Gastroesophageal sphincter (tissue), 4 donors: ENCODE results near the gene AP4E1. TPM values are rescaled to one million over a fixed set of nuclear protein-coding genes. Genes with fewer than 3 reads are reported as not detected.
"Not testable (repeated sequence)": the region's sequence is repeated elsewhere in the genome, so short reads cannot be mapped to it uniquely, and the experiment has no call there.

Experiments
- ATAC-seq: fragments of 150-250 bp; one replicate; pipeline ENCODE4 v1.9.1; 2016; ENCODE audit warnings: mild to moderate bottlenecking, moderate library complexity
- H3K27ac ChIP-seq, 4 donors: fragments of 200-600 bp; sonication (generic) in 3 of 4; 1 replicate in 3 of 4; 2 replicates in 1 of 4; pipeline ENCODE4 v1.5.1; 2016 to 2019
- H3K27me3 ChIP-seq: fragments of 200-600 bp; sonication (generic); one replicate; pipeline ENCODE4 v1.5.1; 2019
- H3K36me3 ChIP-seq, 2 donors: fragments of 200-600 bp; sonication (generic); one replicate each; pipeline ENCODE4 v1.5.1; 2019; ENCODE audit warnings: control low read depth in 1 of 2
- H3K4me1 ChIP-seq, 3 donors: fragments of 200-600 bp; sonication (generic); 1 replicate in 2 of 3; 2 replicates in 1 of 3; pipeline ENCODE4 v1.5.1; 2016 to 2019; ENCODE audit warnings: control low read depth in 2 of 3
- H3K4me3 ChIP-seq, 2 donors: fragments of 200-600 bp; sonication (generic); one replicate each; pipeline ENCODE4 v1.5.1; 2019; ENCODE audit warnings: mild to moderate bottlenecking in 1 of 2, moderate library complexity in 1 of 2
- H3K9me3 ChIP-seq, 3 donors: fragments of 200-600 bp; sonication (generic); one replicate each; pipeline ENCODE4 v1.5.1; 2017 to 2019; ENCODE audit warnings: control low read depth in 2 of 3
- CTCF ChIP-seq, 4 experiments: fragments of 200-600 bp in 2 of 4; fragments of 450-650 bp in 2 of 4; sonication (generic) in 1 of 4; IDR thresholded peaks; one replicate each; pipeline ENCODE4 v1.5.1; 2017 to 2019; ENCODE audit warnings: antibody characterized with exemption in 4 of 4, mild to moderate bottlenecking in 2 of 4, moderate library complexity in 2 of 4
- EP300 ChIP-seq: sonication (generic); formaldehyde crosslinking; IDR thresholded peaks from one replicate; pipeline ENCODE4 v1.6.1; 2017; ENCODE audit warnings: antibody characterized with exemption, mild to moderate bottlenecking
- POLR2A ChIP-seq, 2 donors: fragments of 450-650 bp; IDR thresholded peaks; one replicate each; pipeline ENCODE4 v1.6.1; 2017; ENCODE audit warnings: antibody characterized with exemption in 2 of 2, mild to moderate bottlenecking in 2 of 2, moderate library complexity in 1 of 2
- POLR2AphosphoS5 ChIP-seq: sonication (generic); formaldehyde crosslinking; IDR thresholded peaks from one replicate; pipeline ENCODE4 v1.6.1; 2017; ENCODE audit warnings: antibody characterized with exemption
- WGBS, 2 donors: methylation state at CpG; one replicate each; pipeline ENCODE4 v1.1.5; 2018; ENCODE audit warnings: low coverage in 1 of 2; 5-methylcytosine and 5-hydroxymethylcytosine counted together
- total RNA-seq, 4 donors: library from RNA; depleted of rRNA; stranded (reverse); fragments of >200 nt; gene quantifications; one replicate each; pipeline ENCODE4 v1.1.0, GENCODE V29; 2016

AP4E1 gene
- total RNA-seq, 4 donors from 2014 or later, result 10.6 to 18.5 (median 14.0) TPM

- WGBS, 2 donors, result 79 to 93% methylated on average over 2 of the region's 2 CpGs
- H3K4me3 ChIP-seq, result no peak overlapping the region
- ATAC-seq, result no peak
- H3K9me3 ChIP-seq, result no peaks in the 10 kb centered on the region
- H3K27me3 ChIP-seq, result no peaks in the 10 kb centered on the region
- peaks cover 0 to 33% (median 19%) of the 10 kb centered on the region in 3 donors for H3K4me1 ChIP-seq
- TF ChIP-seq POLR2AphosphoS5 (no peak), POLR2A (IDR thresholded peaks at IDR 0.05) (no peak)
- H3K27ac ChIP-seq, result peak overlapping the region in 1 of 4 donors; percentile 99
- H3K36me3 ChIP-seq, result peaks cover 0 to 34% of the 10 kb centered on the region in 2 donors
Observed at GRCh38 chr15:50911001-50911400, 2.5 kb downstream of the AP4E1 start.

GRCh38 chr15:50911621-50912020, 3.1 kb downstream of the AP4E1 start:
- no peak for ATAC-seq
- Histone ChIP-seq H3K4me3 (no peak overlapping the region), H3K9me3 (no peaks in the 10 kb centered on the region), H3K36me3 (peaks cover 0 to 38% of the 10 kb centered on the region in 2 donors), H3K27ac (no peak overlapping the region), H3K4me1 (peaks cover 0 to 33% (median 19%) of the 10 kb centered on the region in 3 donors), H3K27me3 (no peaks in the 10 kb centered on the region)
- 59 to 71% methylated on average over 2 to 5 of the region's 5 CpGs for WGBS, 2 donors
- TF ChIP-seq CTCF (IDR thresholded peaks at IDR 0.05), result no peak
- TF ChIP-seq POLR2A (IDR thresholded peaks at IDR 0.05), result no peak
- no peak for TF ChIP-seq EP300
- TF ChIP-seq POLR2AphosphoS5, result no peak

GRCh38 chr15:50916400-50916799, 7.9 kb downstream of the AP4E1 start:
- 83 to 86% methylated on average over 4 of the region's 4 CpGs for WGBS, 2 donors
- Histone ChIP-seq H3K36me3 (peaks cover 0 to 80% of the 10 kb centered on the region in 2 donors), H3K27ac (no peak overlapping the region), H3K27me3 (no peaks in the 10 kb centered on the region), H3K4me3 (no peak overlapping the region), H3K9me3 (no peaks in the 10 kb centered on the region), H3K4me1 (no peaks in the 10 kb centered on the region)
- TF ChIP-seq POLR2AphosphoS5, result no peak
- TF ChIP-seq POLR2A (IDR thresholded peaks at IDR 0.05), result no peak
- no peak for TF ChIP-seq EP300
- no peak for TF ChIP-seq CTCF (IDR thresholded peaks at IDR 0.05)
- ATAC-seq, result no peak

GRCh38 chr15:50919359-50919758, 10.9 kb downstream of the AP4E1 start:
- H3K4me3 ChIP-seq, H3K4me1 ChIP-seq, H3K9me3 ChIP-seq, H3K27me3 ChIP-seq, H3K27ac ChIP-seq, ATAC-seq: not testable (repeated sequence)
- 100% methylated on average over 4 of the region's 4 CpGs for WGBS, 2 donors
- peaks cover 0 to 61% of the 10 kb centered on the region in 2 donors for H3K36me3 ChIP-seq

GRCh38 chr15:50925281-50925680, 16.8 kb downstream of the AP4E1 start:
- no peaks in the 10 kb centered on the region for H3K4me1 ChIP-seq
- H3K36me3 ChIP-seq, result peaks cover 0 to 70% of the 10 kb centered on the region in 2 donors
- 92% methylated on average over 1 of the region's 1 CpG; no CpG with 5 or more reads in 1 of the 2 donors for WGBS, 2 donors
- no peak for ATAC-seq
- H3K27ac ChIP-seq, result no peak overlapping the region
- TF ChIP-seq EP300, result no peak
- no peak for TF ChIP-seq POLR2A (IDR thresholded peaks at IDR 0.05)
- no peak for TF ChIP-seq CTCF (IDR thresholded peaks at IDR 0.05)
- no peak for TF ChIP-seq POLR2AphosphoS5
- no peak overlapping the region for H3K4me3 ChIP-seq
- H3K9me3 ChIP-seq, result no peaks in the 10 kb centered on the region
- no peaks in the 10 kb centered on the region for H3K27me3 ChIP-seq

- no peaks in the 10 kb centered on the region for H3K4me1 ChIP-seq
- H3K27me3 ChIP-seq, result no peaks in the 10 kb centered on the region
- H3K36me3 ChIP-seq, result peaks cover 0 to 83% of the 10 kb centered on the region in 2 donors
- H3K9me3 ChIP-seq, result no peaks in the 10 kb centered on the region
- no peak overlapping the region for H3K4me3 ChIP-seq
- ATAC-seq, result no peak
- TF ChIP-seq CTCF (IDR thresholded peaks at IDR 0.05), result no peak
- TF ChIP-seq POLR2A (IDR thresholded peaks at IDR 0.05), result no peak
- no peak for TF ChIP-seq EP300
- TF ChIP-seq POLR2AphosphoS5, result no peak
- 92 to 100% methylated on average over 1 of the region's 1 CpG for WGBS, 2 donors
- H3K27ac ChIP-seq, result no peak overlapping the region
Observed at GRCh38 chr15:50929062-50929461, 20.6 kb downstream of the AP4E1 start.
